Skeletal muscle satellite cell (primary cell): ENCODE measurements around the gene REEP3.
A peak's percentile ranks its signal among the peaks of the same experiment; 100 is the strongest.
"Not testable (repeated sequence)": the region's sequence is repeated elsewhere in the genome, so short reads cannot be mapped to it uniquely, and the experiment has no call there.

Experiments used
- H3K27me3 ChIP-seq: 2 replicates; pipeline ENCODE4 v1.7.0; 2013; ENCODE audit warnings: low read length; ENCODE audit not compliant: control insufficient read depth, insufficient read depth
- H3K36me3 ChIP-seq: 2 replicates; pipeline ENCODE4 v1.7.0; 2013; ENCODE audit warnings: mild to moderate bottlenecking, control low read depth, low read length; ENCODE audit not compliant: insufficient read depth
- H3K4me1 ChIP-seq: 2 replicates; pipeline ENCODE4 v1.7.0; 2013; ENCODE audit warnings: low read length; ENCODE audit not compliant: control insufficient read depth, insufficient read depth
- H3K4me2 ChIP-seq: 2 replicates; pipeline ENCODE4 v1.7.0; 2013; ENCODE audit warnings: mild to moderate bottlenecking, low read length
- H3K4me3 ChIP-seq: 2 replicates; pipeline ENCODE4 v1.7.0; 2013; ENCODE audit warnings: low read length
- H3K9ac ChIP-seq: 2 replicates; pipeline ENCODE4 v1.7.0; 2013; ENCODE audit warnings: mild to moderate bottlenecking, low read depth, low read length, moderate library complexity
- H3K9me3 ChIP-seq: replicated peaks from 2 replicates; pipeline ENCODE4 v1.7.0; 2013; ENCODE audit warnings: mild to moderate bottlenecking, control low read depth, low read length

Gene REEP3

GRCh38 chr10:63554657-63555056 lies 33.5 kb downstream of the REEP3 start:
- peak overlapping the region; percentile 80 for H3K9ac ChIP-seq
- peaks cover 42% of the 10 kb centered on the region for H3K4me1 ChIP-seq
- H3K27me3 ChIP-seq = no peaks in the 10 kb centered on the region
- peak overlapping the region; percentile 67 for H3K4me2 ChIP-seq
- H3K36me3 ChIP-seq = no peaks in the 10 kb centered on the region
- no peaks in the 10 kb centered on the region for H3K9me3 ChIP-seq
- peak overlapping the region; percentile 32 for H3K4me3 ChIP-seq

GRCh38 chr10:63555330-63555729 lies 34.1 kb downstream of the REEP3 start:
- H3K27me3 ChIP-seq = no peaks in the 10 kb centered on the region
- H3K4me3 ChIP-seq = peak overlapping the region; percentile 28
- H3K4me2 ChIP-seq = peak overlapping the region; percentile 67
- no peaks in the 10 kb centered on the region for H3K9me3 ChIP-seq
- H3K4me1 ChIP-seq = peaks cover 42% of the 10 kb centered on the region
- H3K36me3 ChIP-seq = no peaks in the 10 kb centered on the region
- H3K9ac ChIP-seq = peak overlapping the region; percentile 80

- H3K4me1 ChIP-seq = peaks cover 29% of the 10 kb centered on the region
- no peak overlapping the region for H3K4me3 ChIP-seq
- no peaks in the 10 kb centered on the region for H3K27me3 ChIP-seq
- H3K9ac ChIP-seq = no peak overlapping the region
- H3K4me2 ChIP-seq = no peak overlapping the region
- no peaks in the 10 kb centered on the region for H3K9me3 ChIP-seq
- H3K36me3 ChIP-seq = no peaks in the 10 kb centered on the region
Observed at GRCh38 chr10:63558132-63558784, 37.1 kb downstream of the REEP3 start.

- H3K9me3 ChIP-seq = no peaks in the 10 kb centered on the region
- no peak overlapping the region for H3K4me2 ChIP-seq
Observed at GRCh38 chr10:63561341-63561740, 40.1 kb downstream of the REEP3 start.

GRCh38 chr10:63562391-63562790 lies 41.2 kb downstream of the REEP3 start:
- Histone ChIP-seq H3K4me1 (peaks cover under 1% of the 10 kb centered on the region), H3K9ac (no peak overlapping the region), H3K36me3 (peaks cover 2% of the 10 kb centered on the region), H3K27me3 (no peaks in the 10 kb centered on the region), H3K4me3 (no peak overlapping the region), H3K9me3 (no peaks in the 10 kb centered on the region), H3K4me2 (no peak overlapping the region)

More at GRCh38 chr10:63561341-63561740, 40.1 kb downstream of the REEP3 start:
- Histone ChIP-seq H3K27me3 (no peaks in the 10 kb centered on the region), H3K36me3 (no peaks in the 10 kb centered on the region), H3K4me1 (peaks cover 6% of the 10 kb centered on the region), H3K9ac (no peak overlapping the region), H3K4me3 (no peak overlapping the region)

- Histone ChIP-seq H3K4me2 (no peak overlapping the region), H3K4me3 (no peak overlapping the region), H3K27me3 (no peaks in the 10 kb centered on the region), H3K9ac (no peak overlapping the region), H3K9me3 (no peaks in the 10 kb centered on the region), H3K4me1 (no peaks in the 10 kb centered on the region), H3K36me3 (peaks cover 4% of the 10 kb centered on the region)
Observed at GRCh38 chr10:63562857-63563256, 41.7 kb downstream of the REEP3 start.

GRCh38 chr10:63563623-63564022 lies 42.4 kb downstream of the REEP3 start:
- Histone ChIP-seq H3K9ac (no peak overlapping the region), H3K27me3 (no peaks in the 10 kb centered on the region), H3K4me3 (no peak overlapping the region), H3K4me1 (no peaks in the 10 kb centered on the region), H3K4me2 (no peak overlapping the region), H3K9me3 (no peaks in the 10 kb centered on the region), H3K36me3 (peaks cover 4% of the 10 kb centered on the region)

GRCh38 chr10:63564731-63565130 lies 43.5 kb downstream of the REEP3 start:
- H3K27me3 ChIP-seq, H3K9ac ChIP-seq, H3K4me1 ChIP-seq, H3K36me3 ChIP-seq, H3K9me3 ChIP-seq, H3K4me2 ChIP-seq, H3K4me3 ChIP-seq: not testable (repeated sequence)

GRCh38 chr10:63573068-63573697 lies 52.0 kb downstream of the REEP3 start:
- no peaks in the 10 kb centered on the region for H3K27me3 ChIP-seq
- H3K9me3 ChIP-seq = no peaks in the 10 kb centered on the region
- peak overlapping the region; percentile 34 for H3K9ac ChIP-seq
- H3K4me1 ChIP-seq = peaks cover 19% of the 10 kb centered on the region
- H3K4me2 ChIP-seq = peak overlapping the region; percentile 43
- peaks cover 42% of the 10 kb centered on the region for H3K36me3 ChIP-seq
- H3K4me3 ChIP-seq = no peak overlapping the region

- H3K4me2 ChIP-seq = no peak overlapping the region
- no peaks in the 10 kb centered on the region for H3K9me3 ChIP-seq
- peaks cover 19% of the 10 kb centered on the region for H3K4me1 ChIP-seq
- no peak overlapping the region for H3K4me3 ChIP-seq
- H3K27me3 ChIP-seq = no peaks in the 10 kb centered on the region
- H3K36me3 ChIP-seq = peaks cover 43% of the 10 kb centered on the region
- peak overlapping the region; percentile 34 for H3K9ac ChIP-seq
Observed at GRCh38 chr10:63574011-63574410, 52.8 kb downstream of the REEP3 start.

- peaks cover 19% of the 10 kb centered on the region for H3K4me1 ChIP-seq
- H3K4me3 ChIP-seq = no peak overlapping the region
- no peaks in the 10 kb centered on the region for H3K9me3 ChIP-seq
- H3K27me3 ChIP-seq = no peaks in the 10 kb centered on the region
- H3K9ac ChIP-seq = no peak overlapping the region
- no peak overlapping the region for H3K4me2 ChIP-seq
- H3K36me3 ChIP-seq = peaks cover 34% of the 10 kb centered on the region
Observed at GRCh38 chr10:63576501-63576900, 55.3 kb downstream of the REEP3 start.

- H3K27me3 ChIP-seq = no peaks in the 10 kb centered on the region
- no peak overlapping the region for H3K4me3 ChIP-seq
- no peaks in the 10 kb centered on the region for H3K9me3 ChIP-seq
Observed at GRCh38 chr10:63578501-63578900, 57.3 kb downstream of the REEP3 start.

More at GRCh38 chr10:63578501-63578900, 57.3 kb downstream of the REEP3 start:
- H3K4me1 ChIP-seq = peaks cover 6% of the 10 kb centered on the region
- H3K4me2 ChIP-seq = no peak overlapping the region
- no peak overlapping the region for H3K9ac ChIP-seq
- H3K36me3 ChIP-seq = peaks cover 34% of the 10 kb centered on the region
